Measurements from ENCODE around the gene PMCH. TPM values are rescaled to one million over a fixed set of nuclear protein-coding genes. Genes with fewer than 3 reads are reported as not detected.

Gene PMCH
- total RNA-seq, 4 donors from 2014 or later, result not detected

DNA sequence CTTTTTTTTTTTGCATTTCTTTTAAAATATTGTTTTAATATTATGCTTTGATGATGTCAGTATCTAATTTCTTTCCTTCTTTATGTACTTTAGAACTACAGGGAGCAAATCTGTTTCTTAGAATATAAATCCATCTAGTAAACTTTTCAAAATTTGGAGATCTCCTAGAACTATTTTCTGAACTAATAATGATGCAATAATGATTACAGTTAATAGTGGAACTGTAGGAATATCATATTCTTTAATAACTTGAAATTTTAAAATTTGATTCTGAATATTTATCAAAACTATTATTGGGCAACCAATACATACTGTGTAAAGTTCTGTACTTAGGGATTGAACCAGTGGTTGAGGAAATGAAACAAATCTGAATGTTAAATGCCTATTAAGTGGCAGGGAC is 23.1 kb upstream of the PMCH start:
- H3K27ac ChIP-seq, result no peak overlapping the region
- no peaks in the 10 kb centered on the region for H3K36me3 ChIP-seq
- no peaks in the 10 kb centered on the region for H3K27me3 ChIP-seq
- no peaks in the 10 kb centered on the region for H3K9me3 ChIP-seq
- DNase-seq, result no peak
- no peaks in the 10 kb centered on the region for H3K4me1 ChIP-seq
- intact Hi-C loops (cut with DNase I), result no loop called here
- H3K4me3 ChIP-seq, result no peak overlapping the region
- TF ChIP-seq, protein P1, sequence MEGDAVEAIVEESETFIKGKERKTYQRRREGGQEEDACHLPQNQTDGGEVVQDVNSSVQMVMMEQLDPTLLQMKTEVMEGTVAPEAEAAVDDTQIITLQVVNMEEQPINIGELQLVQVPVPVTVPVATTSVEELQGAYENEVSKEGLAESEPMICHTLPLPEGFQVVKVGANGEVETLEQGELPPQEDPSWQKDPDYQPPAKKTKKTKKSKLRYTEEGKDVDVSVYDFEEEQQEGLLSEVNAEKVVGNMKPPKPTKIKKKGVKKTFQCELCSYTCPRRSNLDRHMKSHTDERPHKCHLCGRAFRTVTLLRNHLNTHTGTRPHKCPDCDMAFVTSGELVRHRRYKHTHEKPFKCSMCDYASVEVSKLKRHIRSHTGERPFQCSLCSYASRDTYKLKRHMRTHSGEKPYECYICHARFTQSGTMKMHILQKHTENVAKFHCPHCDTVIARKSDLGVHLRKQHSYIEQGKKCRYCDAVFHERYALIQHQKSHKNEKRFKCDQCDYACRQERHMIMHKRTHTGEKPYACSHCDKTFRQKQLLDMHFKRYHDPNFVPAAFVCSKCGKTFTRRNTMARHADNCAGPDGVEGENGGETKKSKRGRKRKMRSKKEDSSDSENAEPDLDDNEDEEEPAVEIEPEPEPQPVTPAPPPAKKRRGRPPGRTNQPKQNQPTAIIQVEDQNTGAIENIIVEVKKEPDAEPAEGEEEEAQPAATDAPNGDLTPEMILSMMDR (IDR thresholded peaks at IDR 0.05), result no peak
- no peak for TF ChIP-seq POLR2A (IDR thresholded peaks at IDR 0.05)

DNA sequence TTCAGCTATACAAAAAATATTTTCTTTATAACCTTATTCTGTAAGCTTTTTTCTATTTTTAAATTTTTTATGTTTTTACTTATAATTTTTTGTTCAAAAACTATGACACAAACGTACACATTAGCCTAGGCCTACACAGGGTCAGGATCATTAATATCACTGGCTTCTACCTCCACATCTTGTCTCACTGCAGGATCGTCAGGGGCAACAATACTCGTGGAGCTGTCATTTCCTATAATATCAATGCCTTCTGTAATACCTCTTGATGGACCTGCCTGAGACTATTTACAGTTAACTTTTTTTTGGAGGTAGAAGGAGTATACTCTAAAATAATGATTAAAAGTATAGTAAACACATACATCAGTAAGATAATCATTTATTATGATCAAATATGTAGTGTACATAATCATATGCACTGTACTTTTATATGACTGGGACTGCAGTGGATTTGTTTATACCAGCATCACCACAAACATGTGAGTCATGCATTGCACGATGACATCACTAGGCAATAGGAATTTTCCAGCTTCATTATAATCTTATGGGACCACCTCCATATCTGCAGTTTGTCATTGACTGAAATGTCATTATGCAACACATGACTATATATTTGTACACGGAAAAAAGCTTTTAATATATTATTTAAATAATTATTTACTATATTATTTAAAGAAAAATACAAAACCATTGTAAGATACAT is 18.5 kb upstream of the PMCH start:
- intact Hi-C loops (cut with DNase I), result no loop called here
- H3K4me1 ChIP-seq, result no peaks in the 10 kb centered on the region
- no peak overlapping the region for H3K27ac ChIP-seq
- no peak overlapping the region for H3K4me3 ChIP-seq
- no peak for DNase-seq
- H3K36me3 ChIP-seq, result no peaks in the 10 kb centered on the region
- 81% methylated on average over 5 of the region's 5 CpGs for WGBS, 2 donors
- H3K27me3 ChIP-seq, result no peaks in the 10 kb centered on the region
- TF ChIP-seq POLR2A (IDR thresholded peaks at IDR 0.05), result no peak
- TF ChIP-seq, protein P1 (IDR thresholded peaks at IDR 0.05), result no peak
- H3K9me3 ChIP-seq, result no peaks in the 10 kb centered on the region

DNA sequence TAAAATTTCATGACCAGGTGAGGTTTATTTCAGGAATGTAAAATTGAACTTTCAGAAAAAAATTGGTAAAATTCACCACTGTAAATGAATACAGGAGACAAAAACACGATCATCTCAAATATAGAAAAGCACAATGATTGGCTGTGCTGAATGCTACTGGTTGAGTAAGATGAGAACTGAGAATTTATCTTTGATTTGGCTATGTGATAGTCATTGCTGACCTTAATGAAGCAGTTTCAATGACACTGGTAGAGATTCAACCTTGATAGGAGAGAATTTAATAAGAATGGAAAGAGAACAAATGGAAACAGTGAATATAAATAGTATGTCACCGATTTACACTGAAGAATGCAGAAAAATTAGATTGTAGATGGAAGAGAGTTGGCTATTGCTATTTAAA is 6.4 kb upstream of the PMCH start:
- 74 to 80% methylated on average over 2 of the region's 2 CpGs for WGBS, 2 donors
- intact Hi-C loops (cut with DNase I), result no loop called here
- DNase-seq, result no peak
- H3K27me3 ChIP-seq, result no peaks in the 10 kb centered on the region
- no peak overlapping the region for H3K4me3 ChIP-seq
- H3K9me3 ChIP-seq, result peaks cover 0 to 8% (median 3%) of the 10 kb centered on the region in 3 donors
- no peak overlapping the region for H3K27ac ChIP-seq
- no peaks in the 10 kb centered on the region for H3K36me3 ChIP-seq
- TF ChIP-seq, protein P1 (IDR thresholded peaks at IDR 0.05), result no peak
- no peak for TF ChIP-seq POLR2A (IDR thresholded peaks at IDR 0.05)
- no peaks in the 10 kb centered on the region for H3K4me1 ChIP-seq

DNA sequence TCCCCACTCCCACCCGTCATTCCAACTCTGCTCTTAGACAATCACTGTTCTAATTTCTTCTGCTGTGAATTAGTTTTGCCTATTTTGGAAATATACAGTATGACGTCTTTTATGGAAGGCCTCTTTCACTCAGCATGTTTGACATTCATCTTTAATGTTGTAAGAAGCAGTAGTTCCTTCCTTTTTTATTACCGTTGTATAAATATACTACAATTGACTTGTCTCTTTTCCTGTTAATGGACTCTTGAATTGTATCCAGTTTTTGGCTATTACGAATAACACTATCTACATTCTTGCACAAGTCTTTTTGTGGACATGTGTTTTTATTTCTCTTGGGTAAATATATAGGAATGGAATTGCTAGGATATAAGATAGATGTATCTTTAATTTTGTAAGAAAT is 4.9 kb upstream of the PMCH start:
- Histone ChIP-seq H3K36me3 (no peaks in the 10 kb centered on the region), H3K9me3 (no peaks in the 10 kb centered on the region), H3K27ac (no peak overlapping the region), H3K4me1 (no peaks in the 10 kb centered on the region), H3K27me3 (no peaks in the 10 kb centered on the region), H3K4me3 (no peak overlapping the region)
- no peak for DNase-seq
- WGBS, 2 donors, result 81 to 84% methylated on average over 4 of the region's 4 CpGs
- intact Hi-C loops (cut with DNase I), result no loop called here
- no peak for TF ChIP-seq POLR2A (IDR thresholded peaks at IDR 0.05)
- TF ChIP-seq, protein P1 (IDR thresholded peaks at IDR 0.05), result no peak

DNA sequence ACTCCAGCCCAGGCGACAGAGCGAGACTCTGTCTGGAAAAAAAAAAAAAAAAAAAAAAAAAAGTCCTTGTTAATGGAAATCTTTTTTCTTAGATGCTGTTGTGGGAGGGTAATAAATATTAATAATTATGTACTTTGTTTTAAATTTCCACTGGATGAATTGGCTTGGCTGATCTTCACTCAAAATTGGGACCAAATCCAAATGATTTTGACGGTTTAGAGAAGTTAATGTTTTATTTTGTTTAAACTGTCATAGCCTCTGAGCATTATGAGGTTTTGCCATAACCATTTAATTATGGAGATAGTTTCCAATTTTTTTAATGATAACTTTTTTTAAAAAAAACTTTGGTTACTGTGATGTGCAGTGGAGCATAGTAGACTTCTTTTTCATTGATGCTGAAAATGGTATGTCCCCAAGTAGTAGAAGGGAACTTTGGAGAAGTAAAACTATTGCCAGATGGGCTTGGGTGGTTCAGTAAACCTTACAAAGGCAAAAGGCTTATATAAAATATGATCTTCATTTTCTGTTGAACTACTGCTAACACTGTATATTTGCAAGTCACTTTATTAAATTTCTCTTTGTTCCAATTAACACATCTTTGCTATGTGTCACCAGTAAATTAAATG is 3.9 kb upstream of the PMCH start:
- Histone ChIP-seq H3K27ac (no peak overlapping the region), H3K9me3 (no peaks in the 10 kb centered on the region), H3K27me3 (no peaks in the 10 kb centered on the region), H3K4me1 (no peaks in the 10 kb centered on the region), H3K36me3 (no peaks in the 10 kb centered on the region), H3K4me3 (no peak overlapping the region)
- DNase-seq, result no peak
- intact Hi-C loops (cut with DNase I), result no loop called here
- TF ChIP-seq POLR2A (IDR thresholded peaks at IDR 0.05), result no peak
- TF ChIP-seq, protein P1 (IDR thresholded peaks at IDR 0.05), result no peak
- 70 to 72% methylated on average over 3 of the region's 3 CpGs for WGBS, 2 donors
